HUES6 (cell line): ENCODE results near the gene CAV2.

ENCODE experiments used
- H3K27ac ChIP-seq: 2 replicates; pipeline ENCODE4 v1.7.0; 2013; ENCODE audit warnings: low read depth, mild to moderate bottlenecking, low read length, inconsistent platforms
- H3K27me3 ChIP-seq: 2 replicates; pipeline ENCODE4 v1.6.1; 2013; ENCODE audit warnings: low read length; ENCODE audit not compliant: control insufficient read depth, insufficient read depth
- H3K36me3 ChIP-seq: 2 replicates; pipeline ENCODE4 v1.6.1; 2013; ENCODE audit warnings: low read length; ENCODE audit not compliant: control insufficient read depth, insufficient read depth
- H3K4me1 ChIP-seq: 2 replicates; pipeline ENCODE4 v1.6.1; 2013; ENCODE audit warnings: low read length; ENCODE audit not compliant: control insufficient read depth, insufficient read depth
- H3K4me3 ChIP-seq: 2 replicates; pipeline ENCODE4 v1.5.1; 2013; ENCODE audit warnings: low read depth, low read length
- H3K9ac ChIP-seq: one replicate; pipeline ENCODE4 v1.6.1; 2013; ENCODE audit warnings: mild to moderate bottlenecking, low read length
- H3K9me3 ChIP-seq: 2 replicates; pipeline ENCODE4 v1.6.1; 2013; ENCODE audit warnings: low read depth, low read length; ENCODE audit not compliant: control insufficient read depth, insufficient read depth

Gene CAV2

DNA sequence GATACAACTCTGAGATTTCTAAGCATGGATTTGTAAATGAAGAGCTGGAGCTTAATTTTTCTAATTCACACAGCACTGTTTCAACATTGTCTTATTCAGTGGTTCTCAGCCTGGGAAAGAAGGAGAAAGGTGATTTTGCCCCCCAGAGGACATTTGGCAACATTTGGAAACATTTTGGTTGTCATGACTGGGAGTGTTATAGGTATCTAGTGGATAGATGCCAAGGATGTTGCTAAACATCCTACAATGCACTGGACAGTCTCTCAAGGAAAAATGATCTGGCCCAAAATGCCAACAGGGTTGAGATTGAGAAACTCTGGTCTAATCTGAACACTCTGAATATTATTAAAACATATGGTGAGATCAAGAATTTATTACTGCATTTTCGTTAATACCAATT is 3.8 kb upstream of the CAV2 start:
- no peak overlapping the region for H3K27ac ChIP-seq

DNA sequence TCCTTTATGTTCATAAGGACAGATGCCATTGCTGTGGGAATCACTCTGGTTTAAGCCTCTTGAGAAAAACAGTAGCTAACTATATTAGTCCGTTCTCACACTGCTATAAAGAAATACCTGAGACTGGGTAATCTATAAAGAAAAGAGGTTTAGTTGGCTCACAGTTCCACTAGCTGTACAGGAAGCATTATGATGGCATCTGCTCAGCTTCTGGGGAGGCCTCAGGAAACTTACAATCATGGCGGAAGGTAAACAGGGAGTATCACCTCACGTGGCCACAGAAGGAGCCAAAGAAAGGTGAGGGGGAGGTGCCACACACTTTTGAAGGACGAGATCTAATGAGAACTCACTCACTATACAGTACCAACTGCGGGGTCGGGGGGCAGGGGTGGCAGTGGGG is 2.9 kb upstream of the CAV2 start:
- no peaks in the 10 kb centered on the region for H3K36me3 ChIP-seq
- H3K4me1 ChIP-seq: peaks cover 19% of the 10 kb centered on the region
- peaks cover 2% of the 10 kb centered on the region; the same call in 1 of the 2 replicates for H3K9me3 ChIP-seq
- H3K27ac ChIP-seq: no peak overlapping the region
- no peak overlapping the region for H3K4me3 ChIP-seq
- no peak overlapping the region for H3K9ac ChIP-seq
- peaks cover 24% of the 10 kb centered on the region for H3K27me3 ChIP-seq

More for the DNA sequence above, 3.8 kb upstream of the CAV2 start:
- Histone ChIP-seq H3K9me3 (peaks cover 2% of the 10 kb centered on the region; the same call in 1 of the 2 replicates), H3K36me3 (no peaks in the 10 kb centered on the region), H3K4me1 (peaks cover 10% of the 10 kb centered on the region), H3K27me3 (peaks cover 16% of the 10 kb centered on the region), H3K4me3 (no peak overlapping the region), H3K9ac (no peak overlapping the region)

DNA sequence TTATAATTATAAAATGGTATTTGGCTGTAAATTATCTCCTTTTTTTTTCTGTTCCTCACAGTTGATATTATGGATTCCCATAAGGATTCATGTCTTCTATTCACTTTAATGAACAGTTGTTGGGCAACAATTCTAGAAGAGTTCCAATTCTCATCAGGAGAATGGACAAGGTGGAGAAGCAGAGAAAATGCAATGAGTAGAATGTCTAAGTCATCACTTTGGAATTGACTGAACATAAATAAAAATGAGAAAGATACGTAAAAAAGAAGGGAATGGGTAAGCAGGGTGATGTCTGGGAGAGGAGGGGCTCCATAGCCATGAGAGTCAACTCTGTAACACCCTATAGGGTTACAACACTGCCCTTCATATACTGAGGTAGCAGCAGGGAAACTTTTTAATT is 1.8 kb upstream of the CAV2 start:
- Histone ChIP-seq H3K36me3 (no peaks in the 10 kb centered on the region), H3K9me3 (peaks cover 2% of the 10 kb centered on the region; the same call in 1 of the 2 replicates), H3K27me3 (peaks cover 25% of the 10 kb centered on the region), H3K4me3 (no peak overlapping the region), H3K27ac (no peak overlapping the region), H3K9ac (no peak overlapping the region), H3K4me1 (peaks cover 22% of the 10 kb centered on the region)

DNA sequence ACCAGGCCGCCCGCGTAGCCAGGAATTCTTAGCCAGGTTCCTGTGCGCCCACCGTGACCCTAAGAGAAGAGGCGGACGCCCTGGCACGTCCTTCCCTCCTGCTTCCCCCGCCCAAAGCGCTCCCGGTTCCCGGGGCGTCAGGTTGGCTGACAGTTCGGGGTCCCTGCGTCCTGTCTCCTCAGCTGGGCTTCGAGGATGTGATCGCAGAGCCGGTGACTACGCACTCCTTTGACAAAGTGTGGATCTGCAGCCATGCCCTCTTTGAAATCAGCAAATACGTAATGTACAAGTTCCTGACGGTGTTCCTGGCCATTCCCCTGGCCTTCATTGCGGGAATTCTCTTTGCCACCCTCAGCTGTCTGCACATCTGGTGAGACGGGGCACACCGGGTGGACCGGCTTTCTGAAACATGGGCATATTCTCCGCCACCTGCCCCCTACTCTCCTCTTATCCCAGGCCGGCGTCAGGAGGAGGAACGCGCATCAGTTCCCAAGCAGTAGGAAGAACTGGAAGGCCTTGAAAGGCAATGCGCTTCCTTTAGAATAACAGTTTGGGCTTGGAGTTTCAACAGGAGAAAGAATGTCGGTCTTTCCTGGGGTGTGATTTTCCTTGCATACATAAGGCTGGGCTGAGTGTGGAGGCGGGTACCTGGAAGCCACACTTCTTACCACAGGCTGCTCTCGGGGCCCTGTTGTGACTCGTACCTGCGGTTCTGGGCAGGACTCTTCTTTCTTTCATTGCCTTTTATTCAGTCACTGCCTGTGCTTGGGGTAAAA is 728 bp downstream of the CAV2 start:
- peak overlapping the region; percentile 75 for H3K4me3 ChIP-seq
- peaks cover 22% of the 10 kb centered on the region for H3K4me1 ChIP-seq
- H3K36me3 ChIP-seq: no peaks in the 10 kb centered on the region
- peaks cover 25% of the 10 kb centered on the region for H3K27me3 ChIP-seq
- H3K9ac ChIP-seq: peak overlapping the region; percentile 74
- H3K27ac ChIP-seq: peak overlapping the region; percentile 51; the same call in 1 of the 2 replicates
- peaks cover 2% of the 10 kb centered on the region; the same call in 1 of the 2 replicates for H3K9me3 ChIP-seq

DNA sequence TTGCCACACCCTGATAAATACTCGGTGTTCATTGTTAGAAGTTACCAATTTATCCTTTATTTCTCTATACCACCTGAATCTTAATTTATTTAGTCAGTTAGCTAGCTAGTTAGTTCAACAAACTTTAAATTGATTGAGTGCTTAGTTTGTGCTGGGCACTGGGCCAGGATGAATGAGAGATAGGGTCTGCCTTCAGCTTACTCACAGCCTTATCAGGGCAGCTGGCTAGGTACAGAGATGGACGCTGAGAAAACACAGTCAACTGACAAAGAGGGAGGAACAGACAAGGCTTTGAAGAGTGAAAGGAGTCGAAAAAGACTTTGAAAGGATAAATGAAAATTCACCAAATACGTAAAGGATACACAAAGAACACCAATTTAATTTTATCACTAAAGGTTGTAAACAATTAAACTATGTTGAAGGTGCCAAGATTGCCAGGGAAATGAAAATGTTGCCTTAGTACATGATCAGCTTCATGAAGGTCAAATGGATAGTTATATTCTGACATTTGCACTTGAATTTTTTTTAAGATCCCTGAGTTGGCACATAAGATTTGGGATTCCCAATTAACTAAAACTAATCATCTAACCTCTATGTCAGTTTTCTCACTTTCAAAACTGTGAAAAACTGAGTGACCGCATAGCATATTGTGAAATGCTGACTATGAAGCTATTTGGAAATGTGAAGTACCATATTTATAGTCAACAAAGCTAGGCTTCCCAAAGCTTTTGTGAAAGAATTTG is 2.1 kb downstream of the CAV2 start:
- H3K27ac ChIP-seq: no peak overlapping the region

DNA sequence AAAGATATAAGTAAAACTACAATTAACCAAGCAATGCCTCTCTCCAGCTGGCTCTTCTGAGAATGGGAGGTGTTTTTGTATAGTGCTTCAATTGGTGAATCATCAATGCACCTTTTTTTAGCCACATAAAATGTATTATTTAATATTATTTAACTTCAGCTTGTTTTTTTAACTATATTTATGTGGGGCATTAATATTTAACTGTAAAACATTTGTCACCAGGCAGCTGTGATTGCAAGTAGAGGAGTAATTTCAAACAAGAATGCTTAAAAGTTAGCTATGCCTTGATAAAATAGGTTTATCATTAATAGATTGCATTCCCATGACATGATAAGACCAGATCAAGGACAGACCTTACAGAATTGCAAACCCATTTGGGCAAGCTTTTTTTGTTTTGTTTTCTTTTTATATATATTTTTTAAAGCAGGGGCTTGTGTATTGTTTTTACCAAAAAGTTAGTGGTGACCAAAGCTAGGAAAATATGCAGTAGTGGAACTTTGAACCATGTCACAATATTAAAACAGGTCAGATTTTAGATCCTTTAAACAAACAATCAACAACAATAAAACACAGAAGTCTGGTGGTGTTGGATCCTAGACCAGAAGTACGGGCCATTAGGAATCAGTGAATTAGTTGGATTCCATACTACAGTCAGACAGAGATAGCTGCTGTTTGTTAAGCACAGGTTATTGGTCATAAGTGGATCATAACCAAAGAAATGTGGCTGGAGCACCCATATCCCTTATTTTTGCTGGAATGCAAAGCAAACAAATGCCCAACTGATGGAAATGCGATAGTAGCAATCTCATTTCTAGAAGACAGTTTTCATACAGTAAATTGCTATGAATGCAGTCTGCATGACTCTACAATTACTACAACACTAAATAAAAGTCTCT is 2.9 kb downstream of the CAV2 start:
- H3K4me1 ChIP-seq: peaks cover 22% of the 10 kb centered on the region

More for the DNA sequence above, 2.1 kb downstream of the CAV2 start:
- H3K9ac ChIP-seq: no peak overlapping the region
- peaks cover 7% of the 10 kb centered on the region; the same call in 1 of the 2 replicates for H3K36me3 ChIP-seq
- H3K9me3 ChIP-seq: peaks cover 2% of the 10 kb centered on the region; the same call in 1 of the 2 replicates
- peaks cover 25% of the 10 kb centered on the region for H3K27me3 ChIP-seq
- H3K4me1 ChIP-seq: peaks cover 22% of the 10 kb centered on the region
- peak overlapping the region; percentile 75; the same call in 1 of the 2 replicates for H3K4me3 ChIP-seq

DNA sequence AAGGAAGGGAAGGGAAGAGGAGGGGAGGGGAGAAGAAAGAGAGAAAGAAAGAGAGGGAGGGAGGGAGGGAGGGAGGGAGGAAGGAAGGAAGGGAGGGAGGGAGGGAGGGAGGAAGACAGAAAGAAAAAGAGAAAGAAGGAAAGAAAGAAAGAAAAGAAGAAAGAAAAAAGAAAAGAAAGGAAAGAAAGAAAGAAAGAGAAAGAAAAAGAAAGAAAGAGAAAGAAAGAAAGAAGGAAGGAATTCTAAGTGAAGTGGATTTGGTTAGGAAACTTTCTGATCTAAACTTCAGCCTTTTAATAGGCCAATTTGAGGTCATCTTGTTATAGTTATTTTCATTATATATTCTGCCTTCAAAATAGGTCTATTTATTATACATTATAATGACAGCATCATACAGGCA is 4.3 kb downstream of the CAV2 start:
- Histone ChIP-seq H3K36me3 (peaks cover 10% of the 10 kb centered on the region; the same call in 1 of the 2 replicates), H3K4me1 (peaks cover 21% of the 10 kb centered on the region), H3K9ac (no peak overlapping the region), H3K27ac (no peak overlapping the region), H3K4me3 (no peak overlapping the region), H3K27me3 (peaks cover 23% of the 10 kb centered on the region), H3K9me3 (no peaks in the 10 kb centered on the region)

More for the DNA sequence above, 2.9 kb downstream of the CAV2 start:
- Histone ChIP-seq H3K27me3 (peaks cover 25% of the 10 kb centered on the region), H3K27ac (no peak overlapping the region), H3K9ac (no peak overlapping the region), H3K4me3 (no peak overlapping the region; the same call in 1 of the 2 replicates), H3K36me3 (peaks cover 10% of the 10 kb centered on the region; the same call in 1 of the 2 replicates), H3K9me3 (no peaks in the 10 kb centered on the region; the same call in 1 of the 2 replicates)

DNA sequence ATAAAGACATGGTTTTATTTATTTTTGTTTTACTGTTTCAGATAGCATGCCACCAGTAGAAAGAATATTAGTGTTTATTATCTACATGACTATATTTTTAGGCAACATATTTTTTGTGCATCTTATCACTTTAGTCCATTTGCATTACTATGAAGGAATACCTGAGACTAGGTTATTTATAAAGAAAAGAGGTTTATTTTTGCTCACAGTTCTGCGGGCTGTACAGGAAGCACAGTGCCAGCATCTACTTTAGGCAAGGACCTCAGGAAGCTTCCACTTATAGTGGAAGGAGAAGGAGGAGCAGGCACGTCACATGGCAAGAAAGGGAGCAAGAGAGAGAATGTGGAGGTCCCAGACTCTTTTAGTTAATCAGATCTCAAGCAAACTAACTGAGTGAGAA is 5.7 kb downstream of the CAV2 start:
- H3K27ac ChIP-seq: no peak overlapping the region
- H3K9ac ChIP-seq: no peak overlapping the region
- no peaks in the 10 kb centered on the region for H3K9me3 ChIP-seq
- peaks cover 15% of the 10 kb centered on the region for H3K4me1 ChIP-seq
- H3K36me3 ChIP-seq: peaks cover 10% of the 10 kb centered on the region; the same call in 1 of the 2 replicates
- H3K4me3 ChIP-seq: no peak overlapping the region
- peaks cover 13% of the 10 kb centered on the region for H3K27me3 ChIP-seq

DNA sequence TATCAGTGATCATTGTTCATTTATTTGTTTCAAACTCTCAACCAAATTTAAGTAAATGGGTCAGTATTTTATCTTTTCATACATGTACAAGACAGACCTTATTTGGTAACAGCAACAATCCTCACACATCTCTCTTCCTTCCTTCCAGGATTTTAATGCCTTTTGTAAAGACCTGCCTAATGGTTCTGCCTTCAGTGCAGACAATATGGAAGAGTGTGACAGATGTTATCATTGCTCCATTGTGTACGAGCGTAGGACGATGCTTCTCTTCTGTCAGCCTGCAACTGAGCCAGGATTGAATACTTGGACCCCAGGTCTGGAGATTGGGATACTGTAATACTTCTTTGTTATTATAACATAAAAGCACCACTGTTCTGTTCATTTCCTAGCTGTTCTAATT is 6.3 kb downstream of the CAV2 start:
- peaks cover 11% of the 10 kb centered on the region for H3K4me1 ChIP-seq
- H3K27me3 ChIP-seq: peaks cover 8% of the 10 kb centered on the region
- H3K27ac ChIP-seq: no peak overlapping the region
- no peak overlapping the region for H3K4me3 ChIP-seq
- H3K9ac ChIP-seq: no peak overlapping the region
- H3K9me3 ChIP-seq: no peaks in the 10 kb centered on the region
- peaks cover 10% of the 10 kb centered on the region; the same call in 1 of the 2 replicates for H3K36me3 ChIP-seq

DNA sequence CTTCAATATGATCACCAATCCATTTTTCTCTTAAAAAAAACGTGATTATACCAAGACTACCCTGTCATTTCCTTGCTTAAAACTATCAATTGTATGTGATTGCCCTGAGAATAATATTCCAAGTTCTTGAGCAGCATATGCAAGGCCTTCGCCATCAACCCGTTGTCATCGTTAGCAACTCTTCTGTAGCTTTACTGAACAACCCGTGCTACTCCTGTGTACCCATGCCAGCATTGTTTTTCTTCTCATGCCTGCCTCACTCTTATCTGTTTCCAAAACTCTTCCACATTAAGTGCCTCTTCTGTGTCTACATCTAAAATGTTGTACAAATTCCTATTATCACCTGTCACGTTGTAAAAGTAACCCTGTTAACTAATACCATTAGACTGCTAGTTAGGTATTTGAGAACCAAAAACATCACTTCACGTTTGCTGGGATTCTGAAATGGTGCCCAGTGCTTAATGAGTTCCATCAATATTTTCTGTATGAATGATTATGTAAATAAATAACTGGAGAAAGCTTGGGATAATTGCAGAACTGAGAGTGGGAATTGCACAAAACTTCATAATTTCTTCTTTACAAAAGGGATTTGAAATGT is 10.5 kb downstream of the CAV2 start:
- Histone ChIP-seq H3K36me3 (peaks cover 10% of the 10 kb centered on the region; the same call in 1 of the 2 replicates), H3K4me1 (peaks cover 12% of the 10 kb centered on the region), H3K4me3 (no peak overlapping the region), H3K27ac (no peak overlapping the region), H3K9me3 (no peaks in the 10 kb centered on the region), H3K9ac (no peak overlapping the region), H3K27me3 (no peaks in the 10 kb centered on the region)
